ENCODE measurements around the gene BRAT1.

The BRAT1 gene

DNA sequence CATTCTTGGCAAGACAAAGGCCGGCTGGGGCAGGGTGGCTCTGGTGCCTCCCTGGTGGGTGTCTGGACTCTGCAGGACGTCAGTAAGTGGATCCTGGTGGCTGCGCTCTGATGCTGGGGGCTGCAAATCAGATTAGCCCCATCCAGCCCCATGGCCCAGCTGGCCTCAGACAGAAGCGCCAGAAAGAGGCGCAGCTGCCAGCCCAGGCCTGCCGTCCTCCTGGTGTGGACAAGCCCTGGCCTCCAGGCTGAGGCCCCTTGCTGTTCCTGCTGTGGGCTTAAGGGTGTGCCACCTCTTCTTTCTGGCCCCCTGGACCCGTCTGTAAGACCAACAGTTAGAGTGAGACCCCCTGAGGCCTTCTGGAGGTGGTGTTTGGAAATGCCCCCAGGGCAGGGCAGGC lies 41.6 kb downstream of the BRAT1 start:
- TF ChIP-seq, protein P1, sequence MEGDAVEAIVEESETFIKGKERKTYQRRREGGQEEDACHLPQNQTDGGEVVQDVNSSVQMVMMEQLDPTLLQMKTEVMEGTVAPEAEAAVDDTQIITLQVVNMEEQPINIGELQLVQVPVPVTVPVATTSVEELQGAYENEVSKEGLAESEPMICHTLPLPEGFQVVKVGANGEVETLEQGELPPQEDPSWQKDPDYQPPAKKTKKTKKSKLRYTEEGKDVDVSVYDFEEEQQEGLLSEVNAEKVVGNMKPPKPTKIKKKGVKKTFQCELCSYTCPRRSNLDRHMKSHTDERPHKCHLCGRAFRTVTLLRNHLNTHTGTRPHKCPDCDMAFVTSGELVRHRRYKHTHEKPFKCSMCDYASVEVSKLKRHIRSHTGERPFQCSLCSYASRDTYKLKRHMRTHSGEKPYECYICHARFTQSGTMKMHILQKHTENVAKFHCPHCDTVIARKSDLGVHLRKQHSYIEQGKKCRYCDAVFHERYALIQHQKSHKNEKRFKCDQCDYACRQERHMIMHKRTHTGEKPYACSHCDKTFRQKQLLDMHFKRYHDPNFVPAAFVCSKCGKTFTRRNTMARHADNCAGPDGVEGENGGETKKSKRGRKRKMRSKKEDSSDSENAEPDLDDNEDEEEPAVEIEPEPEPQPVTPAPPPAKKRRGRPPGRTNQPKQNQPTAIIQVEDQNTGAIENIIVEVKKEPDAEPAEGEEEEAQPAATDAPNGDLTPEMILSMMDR (IDR thresholded peaks at IDR 0.05; ENCODE audit: insufficient read depth, low read depth, low read length, missing control alignments) = no peak
- H3K4me3 ChIP-seq (ENCODE audit: low read depth, low read length) = no peak overlapping the region
- DNase-seq (ENCODE audit: low read depth) = no peak

DNA sequence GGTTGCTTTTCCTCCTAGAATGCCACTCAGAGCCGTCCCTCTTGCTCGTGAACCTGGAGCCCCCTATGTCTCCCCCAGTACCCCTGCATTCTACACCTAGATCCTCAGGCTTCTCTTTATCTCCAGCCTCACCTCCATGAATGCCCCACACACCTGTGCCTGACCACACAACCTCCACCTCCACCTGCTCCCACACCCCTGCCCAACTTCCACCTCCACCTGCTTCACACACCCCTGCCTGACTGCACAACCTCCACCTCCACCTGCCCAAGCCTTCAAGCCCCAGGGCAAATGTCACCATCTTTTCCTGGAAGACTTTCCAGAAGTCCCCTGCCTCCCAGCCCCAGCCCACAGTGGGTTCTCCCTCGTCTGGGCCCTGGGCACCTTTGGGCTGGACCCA lies 42.6 kb downstream of the BRAT1 start:
- no peak for DNase-seq (ENCODE audit: low read depth)
- no peak overlapping the region for H3K4me3 ChIP-seq (ENCODE audit: low read depth, low read length)
- TF ChIP-seq, protein P1 (IDR thresholded peaks at IDR 0.05; ENCODE audit: insufficient read depth, low read depth, low read length, missing control alignments) = no peak

DNA sequence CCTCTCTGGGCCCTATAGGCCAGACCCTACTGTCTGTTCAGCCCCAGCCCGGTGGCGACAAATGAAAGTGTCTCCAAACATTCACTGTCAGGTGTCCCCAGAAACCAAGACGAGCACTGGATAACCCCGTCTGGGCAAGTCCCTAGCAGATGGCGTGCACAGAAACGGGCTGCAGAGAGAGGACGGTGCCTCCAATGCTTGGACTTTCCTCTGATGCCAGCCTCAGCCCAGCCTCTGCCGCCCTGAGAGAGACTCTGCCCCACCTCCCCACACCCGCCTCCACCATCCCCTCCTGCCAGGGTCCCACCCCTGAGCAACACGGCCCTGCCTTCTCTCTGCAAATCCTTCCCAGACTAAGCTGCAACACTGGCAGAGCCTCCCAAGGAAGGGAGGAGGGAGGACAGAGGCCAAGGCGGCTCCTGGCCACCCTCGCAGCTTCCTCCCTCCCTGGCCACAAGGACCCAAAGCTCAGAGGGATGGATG lies 43.1 kb downstream of the BRAT1 start:
- DNase-seq (ENCODE audit: low read depth) = peak; percentile 58
- H3K4me3 ChIP-seq (ENCODE audit: low read depth, low read length) = no peak overlapping the region
- TF ChIP-seq, protein P1 (IDR thresholded peaks at IDR 0.05; ENCODE audit: insufficient read depth, low read depth, low read length, missing control alignments) = no peak

DNA sequence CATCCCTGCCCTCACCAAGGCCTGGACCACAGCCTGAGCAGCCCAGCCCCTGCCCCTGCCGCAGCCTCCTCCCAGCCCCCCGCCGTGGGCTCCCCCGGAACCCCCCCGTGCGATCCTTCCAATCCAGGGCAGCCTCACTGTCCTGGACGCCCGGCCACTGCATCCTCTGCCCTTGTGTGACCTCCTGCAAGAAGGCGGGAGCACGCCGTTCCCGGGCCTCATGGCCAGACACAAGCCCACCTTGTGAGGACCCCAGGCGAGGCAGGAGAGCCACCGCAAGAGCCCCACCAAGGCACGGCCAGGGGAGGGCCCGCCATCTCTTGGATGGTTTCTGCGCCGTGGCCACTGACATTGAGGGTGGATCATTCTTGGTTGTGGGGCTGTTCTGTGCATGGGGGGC lies 43.6 kb downstream of the BRAT1 start:
- H3K4me3 ChIP-seq (ENCODE audit: low read depth, low read length) = no peak overlapping the region; the same call in 1 of the 2 replicates
- no peak for DNase-seq (ENCODE audit: low read depth)
- TF ChIP-seq, protein P1 (IDR thresholded peaks at IDR 0.05; ENCODE audit: insufficient read depth, low read depth, low read length, missing control alignments) = no peak

DNA sequence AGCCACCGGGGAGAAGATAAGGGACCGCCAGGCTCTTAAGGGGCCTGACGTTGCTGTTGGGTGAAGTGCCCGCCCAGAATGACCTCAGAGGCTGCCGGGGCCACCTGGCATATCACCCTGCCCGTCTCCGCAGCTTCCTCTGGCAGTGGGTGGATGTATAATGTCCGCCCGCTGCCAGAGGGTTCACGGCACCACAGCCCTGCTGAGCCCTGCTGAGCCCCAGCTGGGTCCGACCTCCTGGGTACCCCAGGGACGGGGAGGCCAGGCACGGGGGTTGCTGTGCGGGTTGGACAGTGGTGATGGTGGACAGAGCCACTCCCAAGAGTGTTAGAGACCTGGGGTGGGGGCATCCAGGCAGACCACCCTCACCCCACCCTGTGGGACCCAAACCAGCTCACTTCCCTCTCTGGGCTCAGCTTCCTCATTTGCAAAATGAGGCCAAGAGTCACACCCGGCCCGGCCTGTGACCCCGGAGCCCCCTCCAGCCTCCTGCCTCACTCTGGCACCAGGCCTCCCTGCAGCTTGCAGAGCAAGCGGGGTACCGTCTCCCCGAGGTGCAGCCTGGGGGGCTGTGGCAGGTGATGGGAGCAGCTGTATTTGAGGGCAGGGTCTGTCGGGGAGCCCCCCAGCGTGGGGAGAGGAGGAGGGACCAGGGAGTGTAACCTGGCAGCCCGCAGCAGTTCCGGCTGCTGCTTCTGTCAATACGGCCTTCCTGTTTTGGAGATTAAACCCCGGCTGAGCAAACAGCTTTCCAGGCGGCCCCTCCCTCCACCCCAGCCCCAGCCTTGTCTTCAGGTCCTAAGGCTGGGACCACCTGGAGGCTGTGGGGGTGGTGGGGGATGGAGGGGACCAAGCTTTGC lies 44.2 kb downstream of the BRAT1 start:
- TF ChIP-seq, protein P1 (IDR thresholded peaks at IDR 0.05; ENCODE audit: insufficient read depth, low read depth, low read length, missing control alignments) = no peak
- H3K4me3 ChIP-seq (ENCODE audit: low read depth, low read length) = peak overlapping the region; percentile 3; the same call in 1 of the 2 replicates
- peak; percentile 48 for DNase-seq (ENCODE audit: low read depth)

DNA sequence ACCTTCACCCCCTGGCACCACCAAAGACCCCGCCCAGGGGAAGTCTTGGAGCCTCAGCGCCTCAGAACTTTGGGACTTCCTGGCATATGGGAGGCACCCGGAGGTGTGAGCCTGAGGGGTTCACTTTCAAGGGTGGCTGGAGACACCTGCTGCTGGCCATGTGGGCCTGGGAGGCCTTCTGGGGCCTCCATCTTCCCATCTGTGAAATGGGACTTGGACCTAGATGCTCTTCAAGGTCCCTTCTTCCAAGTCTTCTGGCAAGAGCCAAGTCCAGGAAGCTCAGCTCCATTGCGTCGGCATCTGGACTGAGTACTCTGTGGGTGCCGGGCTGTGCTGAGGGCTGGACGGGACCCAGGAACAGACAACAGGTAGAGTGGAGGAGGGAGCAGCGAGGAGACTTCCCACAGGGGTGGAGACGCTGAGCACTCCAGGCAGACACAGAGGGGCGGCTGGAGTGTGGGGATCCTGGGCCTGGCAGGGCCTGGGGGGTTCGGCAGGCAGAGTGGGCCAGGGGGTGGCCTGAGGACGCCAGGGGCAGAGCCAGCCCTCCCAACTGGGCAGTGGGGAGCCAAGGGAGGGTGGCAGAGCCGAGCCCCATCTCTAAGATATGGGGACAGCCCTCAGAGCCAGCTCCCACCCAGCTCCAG lies 45.1 kb downstream of the BRAT1 start:
- DNase-seq (ENCODE audit: low read depth) = no peak
- TF ChIP-seq, protein P1 (IDR thresholded peaks at IDR 0.05; ENCODE audit: insufficient read depth, low read depth, low read length, missing control alignments) = no peak
- no peak overlapping the region for H3K4me3 ChIP-seq (ENCODE audit: low read depth, low read length)

Data from GM12865 (cell line).